H1 (cell line): ENCODE data around the gene TRIM32.

Experiments used
- CTCF ChIP-seq, 3 experiments: IDR thresholded peaks; 1 replicate in 2 of 3; 2 replicates in 1 of 3; pipeline versions ENCODE4 v1.5.1 to v1.6.1; 2011; ENCODE audit warnings: low read length in 3 of 3, mild to moderate bottlenecking in 3 of 3, inconsistent platforms in 2 of 3, low read depth in 1 of 3, moderate library complexity in 1 of 3; ENCODE audit not compliant: insufficient read depth in 1 of 3; ENCODE audit errors: control extremely low read depth in 1 of 3
- HDAC6 ChIP-seq: IDR thresholded peaks from one replicate; pipeline ENCODE4 v1.7.1; 2012; ENCODE audit warnings: low read depth, mild to moderate bottlenecking, inconsistent platforms, low read length, moderate library complexity
- KDM5A ChIP-seq: fragments of 200-600 bp; IDR thresholded peaks from 2 replicates; pipeline ENCODE4 v1.7.1; 2012; ENCODE audit warnings: mild to moderate bottlenecking, low read length, inconsistent platforms, mixed read lengths
- MAX ChIP-seq: IDR thresholded peaks from 2 replicates; pipeline ENCODE4 v1.6.1; 2012; ENCODE audit warnings: inconsistent platforms
- POLR2A ChIP-seq, 2 experiments: IDR thresholded peaks; 1 replicate in 1 of 2; 2 replicates in 1 of 2; pipeline ENCODE4 v1.6.1; 2011; ENCODE audit warnings: low read depth in 2 of 2, low read length in 2 of 2, mild to moderate bottlenecking in 2 of 2; ENCODE audit errors: control extremely low read depth in 1 of 2
- SP1 ChIP-seq: IDR thresholded peaks from 2 replicates; pipeline ENCODE4 v1.6.1; 2011; ENCODE audit warnings: low read depth, low read length
- SRF ChIP-seq: IDR thresholded peaks from 2 replicates; pipeline ENCODE4 v1.6.1; 2011; ENCODE audit warnings: mild to moderate bottlenecking, low read depth, low read length, moderate library complexity
- YY1 ChIP-seq: IDR thresholded peaks from 2 replicates; pipeline ENCODE4 v1.6.1; 2011; ENCODE audit warnings: low read depth, mild to moderate bottlenecking, low read length

- no peak for TF ChIP-seq YY1
- TF ChIP-seq CTCF (IDR thresholded peaks at IDR 0.05; ENCODE audit: control extremely low read depth in 1 of 3, insufficient read depth in 1 of 3, low read depth in 1 of 3, low read length in 3 of 3), result no peak
- TF ChIP-seq POLR2A (IDR thresholded peaks at IDR 0.05; ENCODE audit: control extremely low read depth in 1 of 2, low read depth in 2 of 2, low read length in 2 of 2), result no peak
- TF ChIP-seq SRF, result no peak
- TF ChIP-seq KDM5A, result no peak
- TF ChIP-seq MAX, result no peak
- no peak for TF ChIP-seq SP1
- TF ChIP-seq HDAC6, result no peak
These were observed 42.9 kb upstream of the TRIM32 start for GRCh38 chr9:116644091-116644688.
